Body of pancreas (tissue), 4 donors: ENCODE results near the gene EFNA5.

Source experiments
- POLR2A ChIP-seq, 3 donors: fragments of 450-650 bp; IDR thresholded peaks; one replicate each; pipeline ENCODE4 v1.6.1; 2016; ENCODE audit warnings: antibody characterized with exemption in 3 of 3, mild to moderate bottlenecking in 2 of 3
- TF ChIP-seq, protein P1 (sequence below), 7 experiments: fragments of 450-650 bp in 4 of 7; fragments of 200-600 bp in 3 of 7; sonication (generic) in 3 of 7; IDR thresholded peaks; one replicate each; pipeline ENCODE4 v1.5.1; 2016 to 2019; ENCODE audit warnings: antibody characterized with exemption in 7 of 7

DNA sequence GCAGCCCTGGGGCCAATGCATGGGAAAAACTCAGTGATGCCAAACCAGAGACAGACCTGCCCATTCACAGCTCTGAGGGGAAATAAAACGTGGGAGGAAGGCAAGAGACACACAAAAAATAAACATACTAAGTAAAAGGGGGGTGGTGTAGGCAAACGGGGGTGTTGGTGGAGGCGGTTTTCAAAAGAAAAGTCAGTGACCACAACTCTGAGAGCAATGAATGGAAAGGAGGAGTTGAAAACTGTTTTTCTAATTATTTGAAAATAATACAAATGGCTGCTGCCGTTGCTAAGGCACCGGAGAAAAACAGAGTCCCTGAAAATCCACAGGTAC, 293.5 kb downstream of the EFNA5 start:
- no peak for TF ChIP-seq POLR2A (IDR thresholded peaks at IDR 0.05)
- TF ChIP-seq, protein P1, sequence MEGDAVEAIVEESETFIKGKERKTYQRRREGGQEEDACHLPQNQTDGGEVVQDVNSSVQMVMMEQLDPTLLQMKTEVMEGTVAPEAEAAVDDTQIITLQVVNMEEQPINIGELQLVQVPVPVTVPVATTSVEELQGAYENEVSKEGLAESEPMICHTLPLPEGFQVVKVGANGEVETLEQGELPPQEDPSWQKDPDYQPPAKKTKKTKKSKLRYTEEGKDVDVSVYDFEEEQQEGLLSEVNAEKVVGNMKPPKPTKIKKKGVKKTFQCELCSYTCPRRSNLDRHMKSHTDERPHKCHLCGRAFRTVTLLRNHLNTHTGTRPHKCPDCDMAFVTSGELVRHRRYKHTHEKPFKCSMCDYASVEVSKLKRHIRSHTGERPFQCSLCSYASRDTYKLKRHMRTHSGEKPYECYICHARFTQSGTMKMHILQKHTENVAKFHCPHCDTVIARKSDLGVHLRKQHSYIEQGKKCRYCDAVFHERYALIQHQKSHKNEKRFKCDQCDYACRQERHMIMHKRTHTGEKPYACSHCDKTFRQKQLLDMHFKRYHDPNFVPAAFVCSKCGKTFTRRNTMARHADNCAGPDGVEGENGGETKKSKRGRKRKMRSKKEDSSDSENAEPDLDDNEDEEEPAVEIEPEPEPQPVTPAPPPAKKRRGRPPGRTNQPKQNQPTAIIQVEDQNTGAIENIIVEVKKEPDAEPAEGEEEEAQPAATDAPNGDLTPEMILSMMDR (IDR thresholded peaks at IDR 0.05) = no peak
